HG03159 (cell line): ENCODE results near the gene JAK3.

Experiments used
- ATAC-seq: cut with Tn5 transposase; IDR thresholded peaks from one replicate; pipeline ENCODE4 v1.9.1; 2021; ENCODE audit warnings: mild to moderate bottlenecking, moderate library complexity; ENCODE audit not compliant: unreplicated experiment

JAK3 gene

GRCh38 chr19:17866312-17866963, 18.7 kb upstream of the JAK3 start:
- no peak for ATAC-seq

DNA sequence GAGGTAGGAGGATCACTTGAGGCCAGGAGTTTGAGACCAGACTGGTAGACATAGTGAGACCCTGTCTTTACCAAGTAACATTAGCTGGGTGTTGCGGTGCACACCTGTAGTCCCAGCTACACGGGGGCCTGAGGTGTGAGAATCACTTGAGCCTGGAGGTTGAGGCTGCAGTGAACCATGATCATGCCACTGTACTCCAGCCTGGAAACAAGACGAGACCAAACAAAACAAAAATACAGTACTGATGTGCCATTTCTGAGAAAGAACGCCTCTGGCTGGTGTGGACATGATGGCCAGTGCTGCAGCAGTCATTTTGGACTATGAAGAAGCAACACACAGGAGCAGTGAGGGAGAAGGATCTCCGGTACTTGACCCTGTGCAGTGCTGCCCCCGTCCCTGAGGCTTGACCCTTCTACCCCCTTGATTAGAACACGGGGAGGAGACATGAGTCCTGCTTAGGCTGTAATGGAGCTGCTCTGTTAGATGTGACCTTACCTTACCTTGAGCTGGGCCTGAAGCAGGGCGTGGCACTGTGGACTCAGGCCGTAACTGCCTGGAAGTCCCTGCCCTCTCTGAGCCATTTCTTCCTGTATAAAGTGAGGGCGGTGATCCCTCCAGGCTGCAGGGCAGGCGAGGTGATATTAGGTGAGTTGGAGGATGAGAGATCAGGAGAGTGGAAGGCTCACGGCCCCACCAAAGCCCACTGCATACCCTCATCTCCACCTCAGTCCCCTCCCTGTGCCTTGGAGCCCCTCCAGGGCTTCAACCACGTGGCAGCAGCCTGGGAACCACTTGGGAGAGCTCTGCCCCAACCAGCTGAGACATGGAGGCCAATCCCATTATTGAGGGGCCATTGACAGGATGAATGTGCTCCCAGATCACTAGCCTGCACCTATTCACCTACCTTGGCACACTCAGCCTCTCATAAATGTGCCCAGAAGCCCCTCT, 17.9 kb upstream of the JAK3 start:
- no peak for ATAC-seq

GRCh38 chr19:17863520-17864182, 15.9 kb upstream of the JAK3 start:
- no peak for ATAC-seq

DNA sequence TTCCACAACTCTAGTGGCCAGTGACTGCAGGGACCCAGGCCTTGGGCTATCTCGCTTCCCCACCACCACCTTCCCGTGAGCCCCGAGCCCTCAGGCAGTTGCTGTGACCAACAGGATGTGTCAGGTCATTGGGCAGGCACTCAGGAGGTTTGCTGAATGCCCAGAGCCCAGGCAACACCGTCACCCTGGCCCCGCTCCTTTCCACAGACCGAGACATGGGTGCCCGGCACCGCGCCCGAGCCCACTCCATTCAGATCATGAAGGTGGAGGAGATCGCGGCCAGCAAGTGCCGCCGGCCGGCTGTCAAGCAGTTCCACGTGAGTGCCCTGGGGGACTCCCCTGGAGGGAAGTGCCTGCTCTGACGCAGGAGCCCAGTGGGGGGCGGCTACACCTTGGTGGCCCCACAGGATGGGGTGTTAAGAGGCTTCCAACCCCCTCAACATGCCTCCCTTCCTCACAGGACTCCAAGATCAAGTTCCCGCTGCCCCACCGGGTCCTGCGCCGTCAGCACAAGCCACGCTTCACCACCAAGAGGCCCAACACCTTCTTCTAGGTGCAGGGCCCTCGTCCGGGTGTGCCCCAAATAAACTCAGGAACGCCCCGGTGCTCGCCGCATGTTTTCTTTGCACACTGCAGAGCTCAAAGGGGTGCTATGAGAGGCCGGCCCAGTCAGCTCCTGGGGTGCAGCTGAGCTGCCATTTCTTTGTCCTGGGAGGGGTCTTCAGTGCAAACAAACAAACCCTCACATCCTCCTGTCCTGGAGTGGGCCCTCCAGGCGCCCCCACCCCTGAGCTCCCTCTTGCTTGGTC, 15.1 kb upstream of the JAK3 start:
- ATAC-seq = no peak

- ATAC-seq = no peak
These were observed 14.0 kb upstream of the JAK3 start for GRCh38 chr19:17861542-17862402.

- no peak for ATAC-seq
These were observed 13.2 kb upstream of the JAK3 start for GRCh38 chr19:17860993-17861360.

GRCh38 chr19:17860331-17860992, 12.7 kb upstream of the JAK3 start:
- no peak for ATAC-seq

DNA sequence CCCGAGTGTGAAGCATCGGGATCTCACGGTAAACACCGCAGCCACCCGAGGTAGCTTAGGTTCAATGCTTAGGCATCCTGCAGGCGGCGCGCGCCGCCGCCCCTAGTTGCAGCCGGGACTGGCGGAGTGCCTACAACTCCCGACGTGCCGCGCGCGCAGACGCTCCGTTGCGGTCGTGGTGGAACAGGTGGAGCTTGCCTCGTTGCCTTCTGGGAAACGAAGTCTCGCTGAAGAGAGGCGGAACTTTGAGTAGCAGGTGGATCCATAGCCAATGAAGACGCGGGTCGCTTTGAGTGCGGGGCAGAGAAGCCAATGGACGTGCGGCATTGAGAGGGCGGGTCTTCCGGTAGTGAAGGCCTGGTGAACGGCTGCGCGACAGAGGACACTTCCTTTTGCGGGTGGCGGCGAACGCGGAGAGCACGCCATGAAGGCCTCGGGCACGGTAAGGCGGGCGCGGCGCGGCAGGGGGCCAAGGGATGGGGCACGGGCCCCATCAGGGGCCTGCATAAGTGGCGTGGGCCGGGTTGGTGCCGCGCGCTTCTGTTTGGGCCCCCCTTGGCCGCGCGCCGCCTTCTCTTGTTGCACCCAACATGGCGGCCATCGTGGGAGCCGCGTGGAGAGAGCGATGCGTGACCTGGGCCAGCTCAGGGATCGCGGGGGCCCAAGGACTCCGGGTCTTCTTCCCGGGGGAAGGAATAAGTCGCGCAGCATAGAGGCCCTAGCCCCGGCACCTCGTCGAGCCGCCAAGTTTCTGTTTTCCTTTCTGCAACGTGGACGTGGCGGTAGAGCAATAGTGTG, 11.9 kb upstream of the JAK3 start, which contains the start of gene RPL18A:
Gene RPL18A (plus strand): TSS at position 378 of the 798 bp plus-strand sequence. CDS start 47 bp downstream, at position 425.
- ATAC-seq = peak; percentile 92

DNA sequence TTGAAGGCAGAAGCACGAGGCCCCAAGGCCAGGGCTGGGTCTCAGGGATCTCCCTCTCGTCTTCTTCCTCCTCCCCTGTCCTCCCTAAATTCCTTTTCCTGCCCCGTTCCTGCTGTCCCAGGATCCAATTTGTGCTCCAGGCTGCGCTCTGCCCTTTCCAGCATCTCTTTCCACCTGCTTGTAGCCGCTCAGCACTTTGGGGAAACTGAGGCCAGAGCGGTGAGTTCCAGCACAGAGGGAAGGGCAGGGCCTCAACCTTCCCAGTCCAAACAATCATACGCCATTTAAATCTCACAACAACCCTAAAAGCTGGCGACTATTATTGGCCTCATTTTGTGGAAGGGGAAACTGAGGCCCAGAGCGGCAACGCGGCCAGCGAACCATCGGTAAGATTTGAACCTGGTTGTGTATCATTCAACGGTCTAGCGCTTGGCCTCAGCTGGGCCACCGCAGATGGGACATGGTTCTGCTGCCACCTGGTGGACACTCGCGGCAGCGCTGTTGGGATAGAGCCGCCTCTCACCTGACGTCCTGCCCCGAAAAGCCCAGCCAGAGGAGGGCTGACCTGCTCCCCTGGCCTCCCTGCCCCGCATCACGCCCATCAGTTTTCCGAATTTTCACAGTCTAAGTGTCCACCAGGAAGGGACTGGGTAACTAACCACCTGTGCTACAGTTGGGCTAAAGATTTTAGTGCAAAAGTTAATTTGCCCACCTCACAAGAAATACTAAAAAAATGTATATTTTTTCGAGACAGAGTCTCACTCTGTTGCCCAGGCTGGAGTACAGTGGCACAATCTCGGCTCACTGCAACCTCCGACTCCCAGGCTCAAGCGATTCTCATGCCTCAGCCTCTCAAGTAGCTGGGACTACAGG, 7.7 kb upstream of the JAK3 start:
- no peak for ATAC-seq

GRCh38 chr19:17854061-17854460, 6.3 kb upstream of the JAK3 start:
- no peak for ATAC-seq

- no peak for ATAC-seq
These were observed 962 bp upstream of the JAK3 start for GRCh38 chr19:17848595-17849292.

DNA sequence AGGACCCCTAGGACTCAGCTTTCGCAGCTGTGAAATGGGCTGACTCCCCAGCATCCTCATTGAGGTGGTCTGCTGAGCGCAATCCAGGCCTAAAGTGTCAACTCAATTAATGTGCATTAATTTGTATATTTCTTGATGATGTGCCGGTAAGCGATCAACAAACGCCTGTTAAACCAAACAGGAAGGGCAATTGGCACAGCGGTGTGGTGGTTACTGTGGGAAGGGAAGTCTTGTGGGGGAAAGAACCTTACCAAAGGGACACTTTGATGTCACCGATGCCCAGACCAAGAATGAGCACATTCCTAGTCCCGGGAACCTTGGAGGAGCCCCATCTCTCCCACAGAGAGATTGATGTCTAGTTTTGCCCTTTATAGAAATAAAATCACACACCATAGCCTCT, 1.6 kb downstream of the JAK3 start:
- ATAC-seq = no peak

- ATAC-seq = no peak
These were observed 3.8 kb downstream of the JAK3 start for GRCh38 chr19:17843908-17844490.

DNA sequence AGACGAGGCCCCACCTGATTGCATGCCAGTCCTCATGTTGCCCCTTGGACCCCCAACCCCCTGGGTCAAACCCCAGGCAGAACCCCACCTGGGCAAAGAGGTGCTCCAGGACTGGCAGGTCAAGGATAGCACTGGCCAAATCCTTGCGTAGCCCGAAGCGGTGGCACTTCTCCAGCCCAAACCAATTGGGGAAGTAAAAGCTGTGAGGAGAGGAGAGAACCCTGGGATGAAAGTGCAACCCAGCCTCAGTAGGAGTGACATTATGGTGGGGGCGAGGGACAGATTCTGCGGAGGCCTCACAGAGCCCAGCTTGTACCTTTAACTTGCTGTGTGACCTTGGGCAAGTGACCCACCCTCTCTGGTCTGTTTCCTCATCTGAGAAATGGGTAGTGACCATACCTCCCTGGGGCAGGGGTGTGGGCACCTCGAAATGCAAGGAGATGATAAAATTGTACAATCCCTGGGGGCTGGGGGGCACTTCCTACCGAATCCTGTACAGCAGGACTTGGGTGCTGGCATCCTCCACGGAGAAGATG, 4.4 kb downstream of the JAK3 start:
- ATAC-seq = no peak

GRCh38 chr19:17842663-17843291, 5.0 kb downstream of the JAK3 start:
- no peak for ATAC-seq
